HG02759 (cell line): ENCODE results near the gene ARSB.

ENCODE experiments used
- ATAC-seq: cut with Tn5 transposase; IDR thresholded peaks from one replicate; pipeline ENCODE4 v1.9.1; 2021; ENCODE audit warnings: mild to moderate bottlenecking, moderate library complexity; ENCODE audit not compliant: unreplicated experiment

Gene ARSB

DNA sequence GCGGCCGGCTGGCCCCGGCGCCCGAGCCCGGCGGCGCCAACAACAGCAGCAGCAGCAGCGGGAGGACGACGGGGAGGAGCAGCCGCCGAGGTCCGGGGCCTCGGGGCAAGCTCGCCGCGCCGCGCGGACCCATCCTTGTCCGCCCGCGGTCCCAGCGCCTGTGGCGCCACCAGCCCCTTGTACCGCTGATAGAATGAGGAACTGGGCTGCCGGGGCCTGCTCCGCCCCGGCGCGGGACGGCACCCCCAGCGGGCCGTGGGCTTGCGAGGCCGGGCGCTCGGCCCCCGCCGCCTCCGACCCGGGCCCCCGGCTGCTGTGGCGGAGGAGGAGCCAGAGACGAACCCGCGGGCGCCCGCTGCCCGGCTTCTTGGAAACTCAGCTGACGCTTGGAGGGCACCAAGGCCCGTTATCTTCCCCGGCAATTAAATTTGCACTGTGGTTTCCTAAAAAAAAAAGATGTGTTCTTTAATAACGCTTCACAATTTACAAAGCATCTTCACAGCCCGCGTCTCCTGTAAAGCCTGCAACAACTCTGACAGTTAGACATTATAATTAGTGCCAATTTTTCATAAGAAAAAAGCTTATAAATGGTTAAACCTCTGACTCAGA lies at the start of gene ARSB:
ARSB (minus strand) TSS at position 195 of the 609 bp plus-strand sequence; CDS start at position 133, 62 bp downstream.
- ATAC-seq = peak; percentile 50

GRCh38 chr5:79032782-79033181 lies 47.7 kb upstream of the ARSB start:
- no peak for ATAC-seq

GRCh38 chr5:79032031-79032695 lies 47.1 kb upstream of the ARSB start:
- no peak for ATAC-seq

- ATAC-seq = no peak
Measured at GRCh38 chr5:79031485-79031867, 46.4 kb upstream of the ARSB start.

DNA sequence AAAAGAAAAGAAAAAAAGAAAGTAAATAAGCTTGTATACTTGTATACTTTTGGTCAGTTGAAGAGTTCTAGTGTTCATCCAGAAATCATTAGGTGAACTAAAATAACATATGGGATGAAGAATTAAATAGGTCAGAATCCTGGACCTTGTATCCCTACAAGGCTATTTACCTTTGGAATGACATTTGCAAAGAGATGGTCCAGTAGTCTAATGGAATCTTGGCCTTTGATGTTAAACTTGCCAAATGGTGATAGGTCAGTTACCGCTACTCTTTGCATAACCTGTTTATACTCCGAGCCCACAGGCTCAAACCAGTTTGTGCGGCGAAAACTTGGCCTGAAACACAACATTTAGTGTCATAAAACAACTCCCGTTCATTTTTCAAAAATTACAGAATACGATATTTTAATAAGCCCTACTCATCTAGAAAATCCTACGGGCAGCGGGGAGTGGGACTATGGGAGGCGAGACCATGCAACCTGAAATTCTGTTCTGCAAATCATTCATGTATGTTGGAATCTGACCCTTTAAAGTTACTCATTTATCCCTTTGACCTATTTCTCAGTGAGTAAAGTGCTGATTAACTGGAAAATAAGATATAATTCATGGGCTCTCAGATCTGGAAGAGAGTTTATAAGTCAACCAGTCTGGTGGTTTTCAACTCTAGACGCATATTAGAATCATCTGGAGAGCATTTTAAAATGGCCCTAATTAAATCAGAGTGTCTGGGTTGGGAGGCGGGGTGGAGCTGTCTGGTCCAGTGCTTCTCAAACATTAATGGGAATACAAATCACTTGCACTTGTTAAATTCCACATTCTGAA lies 45.8 kb upstream of the ARSB start:
- ATAC-seq = no peak

GRCh38 chr5:79025054-79025472 lies 40.0 kb upstream of the ARSB start:
- ATAC-seq = no peak

- ATAC-seq = no peak
Measured at GRCh38 chr5:79023947-79024346, 38.8 kb upstream of the ARSB start.

DNA sequence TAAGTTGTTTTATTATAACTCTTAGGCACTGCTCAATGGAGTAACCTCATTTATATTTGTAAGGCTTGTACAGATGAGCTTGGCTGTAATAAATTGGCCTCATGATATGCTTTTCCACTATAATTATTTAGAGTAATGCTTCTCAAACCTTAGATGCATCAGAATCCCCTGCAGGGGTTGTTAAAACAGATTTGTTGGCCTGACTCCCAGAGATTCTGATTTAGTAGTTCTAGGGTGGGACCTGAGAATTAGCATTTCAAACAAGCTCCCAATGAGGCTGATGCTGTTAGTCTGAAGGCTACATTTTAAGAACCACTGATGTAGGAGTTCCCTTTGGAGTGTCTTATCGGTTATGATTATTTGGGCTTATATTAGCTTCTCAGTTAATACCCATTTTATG lies 38.2 kb upstream of the ARSB start:
- ATAC-seq = no peak

DNA sequence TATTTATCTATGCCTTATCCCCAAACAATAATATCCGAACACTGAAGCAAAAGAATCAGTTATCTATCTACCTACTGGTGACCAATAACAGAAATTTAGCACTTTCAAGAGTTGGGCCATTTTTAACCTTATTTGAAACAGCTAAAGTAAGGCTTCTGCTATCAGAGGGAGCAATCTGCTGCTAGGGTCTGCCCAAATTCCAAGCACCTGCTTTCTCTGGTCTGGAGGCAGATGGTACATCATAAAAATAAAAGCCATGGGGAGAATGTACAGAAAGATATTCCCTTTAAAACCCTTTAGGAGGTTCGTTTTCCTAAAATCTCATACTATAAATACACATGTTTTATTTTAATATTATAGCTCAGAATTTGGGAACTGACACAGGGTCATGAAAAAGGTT lies 37.7 kb upstream of the ARSB start:
- no peak for ATAC-seq

- no peak for ATAC-seq
Measured at GRCh38 chr5:79021753-79022152, 36.6 kb upstream of the ARSB start.

- ATAC-seq = peak; percentile 44
Measured at GRCh38 chr5:79020861-79021561, 35.9 kb upstream of the ARSB start.

GRCh38 chr5:79014631-79015030 lies 29.5 kb upstream of the ARSB start:
- no peak for ATAC-seq

GRCh38 chr5:79011869-79012268 lies 26.8 kb upstream of the ARSB start:
- no peak for ATAC-seq

DNA sequence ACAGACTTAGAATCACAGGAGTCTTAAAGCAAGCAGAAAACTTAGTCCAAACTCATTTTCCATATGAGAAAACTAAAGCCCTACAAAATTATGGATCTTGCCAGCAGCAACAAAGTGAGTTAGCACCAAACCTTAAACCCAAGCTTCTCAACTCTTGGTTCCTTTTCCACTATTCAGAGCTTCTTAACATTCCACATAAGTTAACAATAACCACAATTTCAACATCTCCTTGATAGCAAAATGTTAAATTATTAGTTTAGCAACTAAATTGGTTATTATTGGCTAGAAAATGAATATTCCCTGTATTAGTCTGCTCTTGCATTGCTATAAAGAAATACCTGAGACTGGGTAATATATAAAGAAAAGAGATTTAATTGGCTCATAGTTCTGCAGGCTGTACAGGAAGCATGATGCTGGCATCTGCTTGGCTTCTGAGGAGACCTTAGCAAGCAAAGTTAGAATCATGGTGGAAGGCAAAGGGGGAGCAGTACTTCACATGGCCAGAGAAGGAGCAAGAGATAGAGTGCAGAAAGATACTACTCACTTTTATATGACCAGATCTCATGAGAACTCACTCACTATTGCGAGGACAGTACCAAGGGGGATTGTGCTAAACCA lies 26.2 kb upstream of the ARSB start:
- ATAC-seq = no peak

- no peak for ATAC-seq
Measured at GRCh38 chr5:79008362-79008761, 23.3 kb upstream of the ARSB start.

DNA sequence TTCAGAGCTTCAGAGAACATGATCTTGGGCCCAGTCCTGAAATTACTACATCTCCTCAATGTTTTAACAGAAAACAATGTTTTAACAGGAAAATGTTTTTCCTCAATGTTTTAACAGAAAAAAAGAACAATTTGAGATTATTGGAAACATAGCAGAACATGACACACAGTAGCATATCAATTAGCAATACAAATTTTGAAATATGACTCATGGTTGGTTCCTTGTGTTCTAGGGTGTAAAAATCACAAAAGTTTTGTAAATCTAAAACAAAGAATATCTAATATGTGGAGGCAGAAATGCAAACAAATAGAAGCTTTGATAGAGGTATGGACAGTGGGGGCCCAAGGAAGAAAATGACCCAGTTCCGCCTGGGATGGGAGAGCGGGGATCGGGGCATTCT lies 22.8 kb upstream of the ARSB start:
- ATAC-seq = no peak

- ATAC-seq = no peak
Measured at GRCh38 chr5:79005936-79006631, 21.0 kb upstream of the ARSB start.

DNA sequence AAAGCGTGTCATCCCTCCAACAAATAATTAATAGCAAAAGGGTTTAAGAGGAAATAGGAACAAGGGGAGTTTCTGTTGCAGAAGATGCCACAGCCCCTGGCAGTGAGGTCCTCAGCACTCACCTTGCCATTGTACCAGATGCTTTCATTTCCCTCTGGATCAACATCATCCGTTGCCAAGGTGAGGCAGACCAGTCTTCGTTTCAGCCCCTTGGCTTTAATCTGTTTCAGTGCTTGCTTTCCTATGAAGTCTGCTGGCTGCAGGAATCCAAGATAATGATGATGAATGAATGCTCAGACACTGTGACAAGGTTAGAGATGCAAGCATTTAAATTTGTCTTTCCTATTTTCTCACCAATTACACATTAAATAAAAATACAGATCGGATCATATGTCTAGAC lies 20.0 kb upstream of the ARSB start:
- ATAC-seq = no peak

GRCh38 chr5:79002374-79002773 lies 17.3 kb upstream of the ARSB start:
- ATAC-seq = no peak

DNA sequence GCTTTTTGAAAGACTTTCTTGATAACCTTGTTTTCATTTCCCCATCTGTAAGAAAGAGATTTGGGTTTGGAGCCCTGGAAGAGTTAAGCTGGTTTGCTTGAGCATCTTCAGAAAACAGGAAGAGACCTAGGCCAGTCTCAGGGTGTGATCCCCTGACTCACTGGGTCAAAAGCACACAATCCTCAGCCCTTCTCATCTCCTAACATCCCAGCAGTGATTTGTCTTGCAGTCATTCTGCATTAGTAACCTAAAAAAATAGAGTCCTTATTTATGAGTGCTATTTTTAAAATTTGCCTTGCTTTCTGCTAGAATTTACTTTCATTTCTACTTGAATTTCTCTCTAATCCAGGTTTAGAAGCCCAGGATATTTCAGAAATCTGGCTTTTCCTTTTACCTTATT lies 16.4 kb upstream of the ARSB start:
- ATAC-seq = no peak
